H1 (cell line): ENCODE results near the gene HYDIN.
"Not testable (repeated sequence)": the region's sequence is repeated elsewhere in the genome, so short reads cannot be mapped to it uniquely, and the experiment has no call there.

ENCODE experiments used
- BRCA1 ChIP-seq: IDR thresholded peaks from 2 replicates; pipeline ENCODE4 v1.6.1; 2012; ENCODE audit warnings: low read depth, low read length, improper control_type of control experiment
- CTCF ChIP-seq, 3 experiments: IDR thresholded peaks; 1 replicate in 2 of 3; 2 replicates in 1 of 3; pipeline versions ENCODE4 v1.5.1 to v1.6.1; 2011; ENCODE audit warnings: low read length in 3 of 3, mild to moderate bottlenecking in 3 of 3, inconsistent platforms in 2 of 3, low read depth in 1 of 3, moderate library complexity in 1 of 3; ENCODE audit not compliant: insufficient read depth in 1 of 3; ENCODE audit errors: control extremely low read depth in 1 of 3
- E2F6 ChIP-seq: IDR thresholded peaks from 2 replicates; pipeline ENCODE4 v1.6.1; 2012; ENCODE audit warnings: inconsistent platforms
- EP300 ChIP-seq, 2 experiments: IDR thresholded peaks; 1 replicate in 1 of 2; 2 replicates in 1 of 2; pipeline ENCODE4 v1.6.1; 2011 to 2012; ENCODE audit warnings: low read depth in 2 of 2, low read length in 2 of 2, mild to moderate bottlenecking in 2 of 2, borderline replicate concordance in 1 of 2, inconsistent platforms in 1 of 2, moderate library complexity in 1 of 2
- GABPA ChIP-seq: IDR thresholded peaks from 2 replicates; pipeline ENCODE4 v1.6.1; 2011; ENCODE audit warnings: mild to moderate bottlenecking, low read length, moderate library complexity, borderline replicate concordance; ENCODE audit not compliant: insufficient read depth
- HDAC6 ChIP-seq: IDR thresholded peaks from one replicate; pipeline ENCODE4 v1.7.1; 2012; ENCODE audit warnings: low read depth, mild to moderate bottlenecking, inconsistent platforms, low read length, moderate library complexity
- POLR2A ChIP-seq, 2 experiments: IDR thresholded peaks; 1 replicate in 1 of 2; 2 replicates in 1 of 2; pipeline ENCODE4 v1.6.1; 2011; ENCODE audit warnings: low read depth in 2 of 2, low read length in 2 of 2, mild to moderate bottlenecking in 2 of 2; ENCODE audit errors: control extremely low read depth in 1 of 2
- POLR2AphosphoS5 ChIP-seq: IDR thresholded peaks from 2 replicates; pipeline ENCODE4 v1.6.1; 2011; ENCODE audit warnings: low read depth, low read length
- RAD21 ChIP-seq, 2 experiments: IDR thresholded peaks in 1 of 2; conservative IDR thresholded peaks in 1 of 2; 2 replicates each; pipeline ENCODE4 v1.6.1; 2011; ENCODE audit warnings: low read depth in 2 of 2, low read length in 2 of 2, improper control_type of control experiment in 1 of 2, inconsistent platforms in 1 of 2, mild to moderate bottlenecking in 1 of 2, moderate library complexity in 1 of 2
- RFX5 ChIP-seq: IDR thresholded peaks from 2 replicates; pipeline ENCODE4 v1.6.1; 2011; ENCODE audit warnings: low read depth, low read length, improper control_type of control experiment, borderline replicate concordance
- TCF12 ChIP-seq: IDR thresholded peaks from 2 replicates; pipeline ENCODE4 v1.6.1; 2011; ENCODE audit warnings: low read depth, mild to moderate bottlenecking, low read length
- YY1 ChIP-seq: IDR thresholded peaks from 2 replicates; pipeline ENCODE4 v1.6.1; 2011; ENCODE audit warnings: low read depth, mild to moderate bottlenecking, low read length
- ZNF274 ChIP-seq: IDR thresholded peaks from 2 replicates; pipeline ENCODE4 v1.7.0; 2012; ENCODE audit warnings: low read length, borderline replicate concordance; ENCODE audit errors: extremely low read depth

GRCh38 chr16:71110565-71110964 lies 120.0 kb downstream of the HYDIN start:
- TF ChIP-seq EP300 (IDR thresholded peaks at IDR 0.05; ENCODE audit: borderline replicate concordance in 1 of 2, low read depth in 2 of 2, low read length in 2 of 2); RAD21 (IDR thresholded peaks at IDR 0.05 in 1 of 2, conservative IDR thresholded peaks at IDR 0.05 in 1 of 2; ENCODE audit: low read depth in 2 of 2, low read length in 2 of 2); RFX5; CTCF (IDR thresholded peaks at IDR 0.05; ENCODE audit: control extremely low read depth in 1 of 3, insufficient read depth in 1 of 3, low read depth in 1 of 3, low read length in 3 of 3); YY1; POLR2AphosphoS5; HDAC6; TCF12; BRCA1; ZNF274; POLR2A (IDR thresholded peaks at IDR 0.05; ENCODE audit: control extremely low read depth in 1 of 2, low read depth in 2 of 2, low read length in 2 of 2); E2F6; GABPA: not testable (repeated sequence)
